GM18526 (cell line): ENCODE measurements around the gene MOK.

Experiments used
- POLR2A ChIP-seq: IDR thresholded peaks from 3 replicates; pipeline ENCODE4 v1.6.1; 2011; ENCODE audit not compliant: insufficient read length; ENCODE audit errors: extremely low read depth

The MOK gene

GRCh38 chr14:102246071-102246470, 58.9 kb downstream of the MOK start:
- TF ChIP-seq POLR2A: no peak

GRCh38 chr14:102241147-102241546, 63.8 kb downstream of the MOK start:
- TF ChIP-seq POLR2A: no peak

GRCh38 chr14:102239231-102239630, 65.7 kb downstream of the MOK start:
- no peak for TF ChIP-seq POLR2A

GRCh38 chr14:102238766-102239165, 66.2 kb downstream of the MOK start:
- TF ChIP-seq POLR2A: no peak

GRCh38 chr14:102238131-102238530, 66.8 kb downstream of the MOK start:
- TF ChIP-seq POLR2A: no peak

GRCh38 chr14:102236026-102236425, 68.9 kb downstream of the MOK start:
- no peak for TF ChIP-seq POLR2A

GRCh38 chr14:102235275-102235897, 69.6 kb downstream of the MOK start:
- TF ChIP-seq POLR2A: no peak

- TF ChIP-seq POLR2A: no peak
Measured at GRCh38 chr14:102234331-102235264, 70.4 kb downstream of the MOK start.

GRCh38 chr14:102233081-102233480, 71.9 kb downstream of the MOK start:
- no peak for TF ChIP-seq POLR2A

GRCh38 chr14:102232348-102232625, 72.7 kb downstream of the MOK start:
- no peak for TF ChIP-seq POLR2A

GRCh38 chr14:102231476-102232347, 73.3 kb downstream of the MOK start:
- TF ChIP-seq POLR2A: no peak

- TF ChIP-seq POLR2A: no peak
Measured at GRCh38 chr14:102230481-102231210, 74.3 kb downstream of the MOK start.

GRCh38 chr14:102229739-102230092, 75.2 kb downstream of the MOK start:
- TF ChIP-seq POLR2A: no peak

- TF ChIP-seq POLR2A: no peak
Measured at GRCh38 chr14:102229071-102229738, 75.8 kb downstream of the MOK start.

- no peak for TF ChIP-seq POLR2A
Measured at GRCh38 chr14:102227184-102227964, 77.6 kb downstream of the MOK start.
